SH-SY5Y (cell line): ENCODE measurements around the gene NYNRIN.

Source experiments
- GATA2 ChIP-seq: IDR thresholded peaks from 2 replicates; pipeline ENCODE4 v1.6.1; 2011; ENCODE audit warnings: mild to moderate bottlenecking, low read depth, low read length
- GATA3 ChIP-seq: IDR thresholded peaks from 2 replicates; pipeline ENCODE4 v1.6.1; 2011; ENCODE audit warnings: low read depth, mild to moderate bottlenecking, low read length, moderate library complexity

The NYNRIN gene

GRCh38 chr14:24409956-24410355 lies 11.2 kb downstream of the NYNRIN start:
- TF ChIP-seq GATA3 (no peak), GATA2 (no peak)

- TF ChIP-seq GATA3 = no peak
Measured at GRCh38 chr14:24411443-24412389, 12.9 kb downstream of the NYNRIN start.

GRCh38 chr14:24414077-24414476 lies 15.3 kb downstream of the NYNRIN start:
- TF ChIP-seq GATA2 = no peak
- no peak for TF ChIP-seq GATA3

GRCh38 chr14:24414732-24415420 lies 16.1 kb downstream of the NYNRIN start:
- TF ChIP-seq GATA2 = no peak
- no peak for TF ChIP-seq GATA3

GRCh38 chr14:24415421-24416253 lies 16.8 kb downstream of the NYNRIN start:
- no peak for TF ChIP-seq GATA3
- TF ChIP-seq GATA2 = no peak

- no peak for TF ChIP-seq GATA3
- TF ChIP-seq GATA2 = no peak
Measured at GRCh38 chr14:24416254-24416931, 17.6 kb downstream of the NYNRIN start.

GRCh38 chr14:24416932-24417619 lies 18.3 kb downstream of the NYNRIN start:
- TF ChIP-seq GATA3 = no peak
- no peak for TF ChIP-seq GATA2

GRCh38 chr14:24417832-24418491 lies 19.2 kb downstream of the NYNRIN start:
- TF ChIP-seq GATA3 (no peak), GATA2 (no peak)

- no peak for TF ChIP-seq GATA2
- TF ChIP-seq GATA3 = no peak
Measured at GRCh38 chr14:24418492-24418873, 19.7 kb downstream of the NYNRIN start.

- TF ChIP-seq GATA3 = no peak
- no peak for TF ChIP-seq GATA2
Measured at GRCh38 chr14:24422261-24422660, 23.5 kb downstream of the NYNRIN start.

- no peak for TF ChIP-seq GATA2
- TF ChIP-seq GATA3 = no peak
Measured at GRCh38 chr14:24422694-24423601, 24.1 kb downstream of the NYNRIN start.

GRCh38 chr14:24425704-24426103 lies 26.9 kb downstream of the NYNRIN start:
- TF ChIP-seq GATA3 (no peak), GATA2 (no peak)
